Measurements from ENCODE around the gene UCN2.

GRCh38 chr3:48581621-48582481 is 18.3 kb upstream of the UCN2 start:
- TF ChIP-seq CTCF (IDR thresholded peaks at IDR 0.05) (no peak), POLR2A (IDR thresholded peaks at IDR 0.05) (no peak)
